Stimulated activated CD4-positive, alpha-beta T cell treated with anti-CD3 and anti-CD28 coated beads, Interleukin-4, amount 100 ng/mL, for 48 hours (primary cell): ENCODE data around the gene NOL4L.

ENCODE experiments used
- DNase-seq, 2 donors: peaks; one replicate each; pipeline ENCODE4 v3.0.0-alpha.2; 2020; ENCODE audit warnings: low read depth in 2 of 2

Gene NOL4L, protein sequence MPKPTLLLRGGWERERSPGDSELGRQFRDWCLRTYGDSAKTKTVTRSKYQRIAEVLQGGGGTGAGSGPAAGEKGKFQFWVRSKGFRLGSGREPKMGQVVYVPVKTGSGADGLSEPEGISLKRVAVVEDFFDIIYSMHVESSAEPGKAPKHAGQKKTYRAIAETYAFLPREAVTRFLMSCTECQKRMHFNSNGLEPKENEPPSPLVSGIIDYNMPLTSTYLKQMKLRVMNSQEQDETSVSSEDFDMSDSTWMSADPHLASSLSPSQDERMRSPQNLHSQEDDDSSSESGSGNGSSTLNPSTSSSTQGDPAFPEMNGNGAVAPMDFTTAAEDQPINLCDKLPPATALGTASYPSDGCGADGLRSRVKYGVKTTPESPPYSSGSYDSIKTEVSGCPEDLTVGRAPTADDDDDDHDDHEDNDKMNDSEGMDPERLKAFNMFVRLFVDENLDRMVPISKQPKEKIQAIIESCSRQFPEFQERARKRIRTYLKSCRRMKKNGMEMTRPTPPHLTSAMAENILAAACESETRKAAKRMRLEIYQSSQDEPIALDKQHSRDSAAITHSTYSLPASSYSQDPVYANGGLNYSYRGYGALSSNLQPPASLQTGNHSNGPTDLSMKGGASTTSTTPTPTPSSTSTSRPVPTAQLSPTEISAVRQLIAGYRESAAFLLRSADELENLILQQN

DNA sequence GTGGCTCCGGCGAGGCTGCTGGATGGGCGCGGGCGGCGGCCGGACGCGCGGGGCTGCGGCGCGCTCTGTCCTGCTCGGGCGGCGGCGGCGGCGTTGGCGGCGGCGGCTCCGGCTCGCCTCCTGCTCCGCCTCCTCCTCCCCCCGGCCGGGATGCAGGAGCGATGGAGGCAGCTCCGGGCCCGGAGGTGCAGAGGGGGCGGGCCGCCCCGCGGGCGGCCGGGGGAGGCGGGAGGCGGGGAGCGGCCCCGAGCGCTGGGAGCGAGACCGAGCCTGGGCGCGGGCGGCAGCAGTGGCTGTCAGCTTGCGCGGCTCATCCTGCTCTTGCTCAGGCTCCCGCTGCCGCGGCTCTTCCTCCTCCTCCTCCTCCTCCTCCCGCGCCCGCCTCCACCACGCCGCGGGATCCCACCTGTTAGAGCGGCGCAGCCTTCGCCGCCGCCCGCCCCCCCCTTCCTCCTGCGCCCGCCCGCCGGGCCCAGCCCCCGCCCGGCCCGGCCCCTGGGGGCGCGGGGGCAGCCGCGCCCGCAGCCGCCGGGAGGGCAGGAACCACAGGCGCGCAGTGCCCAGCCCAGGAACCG lies at the start of gene NOL4L:
Gene NOL4L (minus strand): TSS at position 323 of the 575 bp plus-strand sequence. CDS start 443 bp downstream, outside the sequence.
- no peak for DNase-seq

DNA sequence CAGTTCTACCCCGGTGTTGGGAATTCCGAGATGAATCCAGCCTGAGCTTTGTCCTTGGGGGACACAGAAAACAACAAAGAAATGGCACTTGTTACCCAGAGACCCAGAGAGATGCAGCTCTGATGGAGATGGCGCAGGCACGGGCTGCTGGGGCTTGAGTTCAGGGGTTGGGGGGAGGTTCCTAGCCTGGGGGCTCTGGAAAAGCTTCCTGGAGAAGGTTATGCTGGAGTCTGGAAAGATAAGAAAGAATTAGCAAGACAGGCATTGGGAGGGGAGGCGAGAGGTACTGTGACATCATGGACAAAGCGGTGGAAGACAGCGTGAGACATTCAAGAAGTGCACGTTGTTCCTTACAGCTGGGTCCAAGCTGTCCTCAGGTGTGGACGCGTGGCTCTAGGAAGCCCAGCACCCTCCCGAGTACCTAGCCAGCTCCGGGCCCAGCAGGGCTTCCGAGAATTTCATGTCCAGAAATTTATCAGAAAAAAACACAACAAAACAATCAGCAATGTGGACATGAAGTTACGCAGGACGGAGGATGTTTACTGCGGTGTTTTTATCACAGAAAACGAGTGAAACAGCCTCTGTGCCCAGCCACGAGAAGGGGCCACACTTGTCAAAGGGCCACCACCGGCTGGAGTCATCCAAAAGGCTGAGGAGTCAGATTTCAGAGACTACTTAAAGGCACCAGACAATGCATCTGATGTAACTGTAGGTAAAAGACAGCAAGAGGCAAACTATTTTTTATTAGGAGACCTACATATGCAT lies 49.1 kb upstream of the NOL4L start:
- no peak for DNase-seq

DNA sequence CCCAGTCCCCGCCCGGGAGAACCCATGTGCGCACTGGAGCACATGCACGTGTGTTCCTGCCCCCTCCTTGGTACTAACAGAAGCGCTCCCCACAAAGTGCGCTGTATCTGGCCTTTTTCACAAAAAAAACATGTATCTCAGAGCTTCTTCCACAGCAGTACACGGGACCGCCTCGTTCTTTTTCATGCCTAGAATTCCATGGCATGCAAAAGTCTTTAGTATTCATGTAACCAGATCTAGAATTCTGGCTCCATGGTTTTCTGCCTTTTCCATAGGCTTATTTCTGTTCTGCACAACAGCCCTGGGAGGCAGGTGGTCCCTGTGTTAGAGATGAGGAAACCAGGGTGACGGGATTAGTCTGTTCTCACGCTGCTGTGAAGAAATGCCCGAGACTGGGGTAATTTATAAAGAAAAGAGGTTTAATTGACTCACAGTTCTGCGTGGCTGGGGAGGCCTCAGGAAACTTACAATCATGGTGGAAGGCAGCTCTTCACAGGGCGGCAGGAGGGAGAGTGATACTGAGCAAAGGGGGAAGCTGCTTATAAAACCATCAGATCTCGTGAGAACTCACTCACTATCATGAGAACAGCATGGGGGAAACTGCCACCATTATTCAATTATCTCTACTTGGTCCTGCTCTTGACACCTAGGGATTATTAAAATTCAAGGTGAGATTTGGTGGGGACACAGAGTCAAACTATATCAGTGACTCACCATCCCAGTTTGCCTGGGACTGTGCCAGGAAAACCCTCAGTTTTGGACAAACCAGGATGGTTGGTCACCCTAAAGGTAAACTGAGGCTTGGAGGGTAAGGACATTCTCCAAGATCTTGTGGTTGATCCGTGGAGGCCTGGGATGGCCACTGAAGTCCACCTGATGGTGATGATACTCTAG lies 47.6 kb upstream of the NOL4L start:
- no peak for DNase-seq

DNA sequence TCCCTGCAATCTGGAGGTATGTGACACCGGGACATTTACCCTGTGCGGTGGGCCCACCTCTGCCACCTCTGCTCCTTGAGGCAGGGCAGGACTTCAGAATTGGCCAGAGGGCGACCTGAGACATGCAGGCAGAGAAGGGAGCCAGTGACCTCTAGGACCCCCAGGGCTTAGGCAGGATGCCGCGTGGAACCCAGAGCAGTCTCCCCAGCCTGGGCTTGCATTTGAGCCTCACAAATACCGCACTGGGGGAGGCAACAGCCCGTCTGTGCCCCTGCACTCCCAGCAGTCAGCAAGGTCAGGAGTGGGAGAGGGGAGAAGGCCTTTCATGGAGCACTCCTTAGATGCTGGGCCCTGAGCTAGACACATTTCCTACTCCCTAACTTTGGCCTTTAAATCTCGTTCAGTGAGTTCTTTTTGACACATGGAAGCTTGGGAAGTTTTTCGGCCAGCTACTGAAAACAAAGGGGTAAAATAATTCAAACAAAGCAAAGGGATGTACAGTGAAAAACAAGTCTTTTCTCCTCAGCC lies 46.9 kb upstream of the NOL4L start:
- DNase-seq, result no peak

DNA sequence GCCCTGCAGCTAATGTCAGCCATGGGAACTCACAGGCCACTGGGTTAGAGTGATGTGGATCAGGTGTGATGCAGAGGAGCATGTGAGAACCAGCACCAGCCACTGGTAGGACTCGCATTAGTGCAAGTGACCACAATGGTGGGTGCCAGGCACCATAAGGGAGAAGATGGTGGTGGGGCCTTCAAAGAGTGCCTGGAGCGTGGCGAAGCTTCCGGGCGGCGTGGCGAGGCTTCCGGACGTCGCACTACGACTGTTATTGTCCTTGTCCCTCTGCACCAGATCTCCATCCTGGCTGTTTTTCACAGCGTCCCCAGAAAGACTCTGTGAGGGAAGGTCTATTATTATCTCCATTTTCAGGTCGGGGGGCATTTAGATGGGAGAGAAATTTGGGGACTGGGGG lies 44.7 kb upstream of the NOL4L start:
- DNase-seq, result no peak

DNA sequence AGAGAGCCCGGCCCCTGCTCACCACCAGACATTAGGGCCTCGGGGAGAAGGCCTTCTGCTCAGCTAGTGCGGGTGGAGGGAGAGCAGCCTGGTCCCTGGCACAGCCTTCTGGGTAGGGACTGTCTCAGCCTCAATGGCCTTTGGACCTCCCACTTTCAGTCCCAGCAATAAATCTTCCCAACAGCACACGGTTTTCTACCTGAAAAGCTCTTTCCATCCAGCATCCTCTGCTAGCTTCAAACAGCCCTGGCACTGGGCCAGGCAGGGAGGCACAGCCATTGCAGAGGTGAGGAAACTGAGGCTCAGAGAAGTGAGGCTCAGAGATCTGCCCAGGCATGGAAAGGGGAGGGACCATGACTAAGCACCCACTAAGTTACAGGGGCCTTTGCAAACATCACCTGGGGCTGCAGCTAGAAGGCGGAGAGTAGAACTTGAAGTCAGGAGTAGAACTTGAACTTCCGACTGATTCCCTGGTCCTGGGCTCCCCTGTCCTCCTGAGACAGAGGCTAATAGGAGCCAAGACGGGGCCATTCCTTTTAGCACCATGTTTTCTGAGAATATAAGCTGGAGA lies 43.9 kb upstream of the NOL4L start:
- DNase-seq, result no peak

DNA sequence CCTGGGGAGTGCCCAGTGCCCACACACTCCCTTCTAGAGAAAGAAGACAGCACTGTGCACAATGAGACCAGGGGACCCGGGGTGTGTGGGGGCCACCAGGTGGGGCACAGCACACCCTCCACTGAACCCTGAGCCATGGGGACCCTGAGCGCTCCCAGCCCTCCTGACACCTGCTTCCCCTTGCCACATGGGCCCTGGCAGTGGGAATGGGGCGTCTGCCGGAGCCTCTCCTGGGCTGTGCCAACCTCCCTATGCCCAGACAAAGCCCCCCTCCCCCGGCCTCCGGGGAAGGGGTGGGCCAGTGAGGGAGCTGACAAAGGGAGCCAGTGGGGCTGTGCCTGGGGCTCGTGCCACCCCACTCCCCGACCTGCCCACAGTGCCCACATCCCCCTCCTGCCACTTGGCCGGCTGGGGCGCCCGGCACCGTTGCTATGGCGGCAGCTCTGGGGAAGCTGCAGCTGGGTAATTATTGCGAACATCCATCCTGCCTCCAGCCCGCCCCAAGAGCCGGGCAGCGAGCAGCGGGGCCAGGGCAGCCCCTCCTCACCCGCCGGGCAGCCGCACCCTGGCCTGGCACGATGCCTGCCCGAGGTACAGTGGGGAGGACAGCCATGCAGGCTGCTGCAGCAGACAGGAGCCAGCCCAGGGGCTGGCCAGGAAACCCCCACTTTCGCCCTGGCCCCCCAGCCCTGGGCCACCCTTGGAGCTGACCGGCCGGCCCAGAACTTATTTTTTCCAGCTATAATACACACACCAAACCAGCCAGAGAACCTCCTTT lies 41.9 kb upstream of the NOL4L start:
- DNase-seq, result no peak

DNA sequence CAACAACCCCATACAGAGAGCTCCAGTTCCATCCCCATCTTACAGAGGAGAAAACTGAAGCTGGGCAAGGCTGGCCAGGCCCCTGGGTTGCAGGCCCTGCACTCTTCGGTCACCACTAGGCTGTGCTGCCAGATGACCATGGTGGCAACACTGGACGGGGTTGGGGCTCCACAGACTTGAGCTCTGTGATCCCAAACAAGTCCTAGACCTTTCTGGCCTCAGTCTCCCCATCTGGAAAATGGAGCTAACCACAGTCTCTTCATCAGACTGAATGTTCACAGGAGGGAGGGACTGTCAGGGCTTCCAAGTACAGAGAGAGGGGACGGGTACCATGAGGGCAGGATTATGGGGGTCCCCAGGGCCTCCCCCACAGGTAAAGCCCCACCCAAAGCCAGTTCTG lies 41.3 kb upstream of the NOL4L start:
- DNase-seq, result no peak

DNA sequence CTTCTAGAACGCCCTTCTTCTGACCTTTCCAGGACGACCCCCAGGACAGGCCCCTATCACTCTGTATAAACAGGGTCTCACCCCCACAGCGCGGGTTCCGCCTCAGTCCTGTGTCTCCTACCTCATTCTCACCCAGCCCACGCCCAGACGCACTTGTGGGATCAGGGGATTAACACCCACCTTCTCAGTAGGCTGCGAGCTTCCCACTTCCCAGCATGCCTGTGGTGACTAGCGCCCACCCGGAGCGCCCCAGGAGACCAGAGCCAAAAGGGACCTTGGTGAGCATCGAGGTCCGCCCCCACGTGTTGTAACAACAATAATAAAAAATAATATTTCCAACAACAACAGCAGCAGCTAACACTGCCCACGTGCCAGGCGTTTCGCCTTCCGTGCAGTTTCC lies 40.9 kb upstream of the NOL4L start:
- no peak for DNase-seq

DNA sequence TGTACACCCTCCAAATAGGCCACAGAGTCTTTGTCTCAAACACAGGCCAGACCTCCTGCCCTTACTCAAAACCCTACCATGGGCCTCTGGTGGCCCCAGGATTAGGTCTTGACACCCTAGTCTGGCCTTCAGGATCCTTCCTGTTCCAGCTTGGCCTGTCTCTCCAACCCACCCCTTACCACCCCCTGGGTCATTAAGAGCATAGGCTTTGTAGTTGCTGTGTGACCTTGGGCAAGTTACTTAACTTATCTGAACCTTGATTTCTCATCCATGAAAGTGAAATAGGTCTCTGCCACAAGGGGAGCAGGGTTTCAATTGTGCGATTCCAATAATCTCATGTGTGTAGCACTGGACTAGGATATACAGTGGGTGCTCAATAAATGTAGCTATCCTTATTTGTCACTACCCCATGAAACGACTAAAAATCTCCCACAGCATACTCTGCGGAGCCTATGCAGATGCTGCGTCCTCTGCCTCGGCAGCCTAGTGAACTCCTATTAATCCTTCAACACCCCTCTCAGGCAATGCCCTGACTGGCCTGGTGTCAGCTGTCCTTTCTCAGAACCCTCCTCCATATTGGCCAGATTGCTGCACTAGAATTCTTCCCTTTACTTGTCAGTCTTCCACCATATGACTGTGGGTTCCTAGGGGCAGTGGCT lies 39.7 kb upstream of the NOL4L start:
- DNase-seq, result no peak

DNA sequence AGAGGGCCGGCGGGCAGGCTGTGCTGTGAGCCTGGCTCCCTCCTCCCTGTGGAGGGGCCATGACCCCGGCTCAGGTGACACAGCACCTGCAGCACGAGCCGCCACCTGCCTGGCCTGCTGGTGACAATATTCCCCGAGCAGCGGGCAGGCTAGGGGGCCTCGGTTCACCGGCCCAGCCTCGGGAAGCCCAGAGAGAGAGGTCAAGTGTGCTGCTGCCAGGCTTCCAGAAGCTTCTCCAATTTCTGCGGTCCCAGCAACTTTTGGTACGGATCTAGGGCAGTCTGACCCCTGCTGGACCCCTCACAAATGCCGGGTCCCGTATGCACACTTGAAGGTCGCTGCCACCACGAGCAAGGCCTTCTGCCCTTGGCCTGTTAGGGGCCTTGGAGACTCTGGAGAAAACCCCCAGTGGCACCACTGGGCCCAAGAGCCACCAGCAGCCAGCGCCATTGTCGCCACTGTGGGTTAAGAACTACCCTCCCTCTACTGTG lies 38.6 kb upstream of the NOL4L start:
- no peak for DNase-seq

DNA sequence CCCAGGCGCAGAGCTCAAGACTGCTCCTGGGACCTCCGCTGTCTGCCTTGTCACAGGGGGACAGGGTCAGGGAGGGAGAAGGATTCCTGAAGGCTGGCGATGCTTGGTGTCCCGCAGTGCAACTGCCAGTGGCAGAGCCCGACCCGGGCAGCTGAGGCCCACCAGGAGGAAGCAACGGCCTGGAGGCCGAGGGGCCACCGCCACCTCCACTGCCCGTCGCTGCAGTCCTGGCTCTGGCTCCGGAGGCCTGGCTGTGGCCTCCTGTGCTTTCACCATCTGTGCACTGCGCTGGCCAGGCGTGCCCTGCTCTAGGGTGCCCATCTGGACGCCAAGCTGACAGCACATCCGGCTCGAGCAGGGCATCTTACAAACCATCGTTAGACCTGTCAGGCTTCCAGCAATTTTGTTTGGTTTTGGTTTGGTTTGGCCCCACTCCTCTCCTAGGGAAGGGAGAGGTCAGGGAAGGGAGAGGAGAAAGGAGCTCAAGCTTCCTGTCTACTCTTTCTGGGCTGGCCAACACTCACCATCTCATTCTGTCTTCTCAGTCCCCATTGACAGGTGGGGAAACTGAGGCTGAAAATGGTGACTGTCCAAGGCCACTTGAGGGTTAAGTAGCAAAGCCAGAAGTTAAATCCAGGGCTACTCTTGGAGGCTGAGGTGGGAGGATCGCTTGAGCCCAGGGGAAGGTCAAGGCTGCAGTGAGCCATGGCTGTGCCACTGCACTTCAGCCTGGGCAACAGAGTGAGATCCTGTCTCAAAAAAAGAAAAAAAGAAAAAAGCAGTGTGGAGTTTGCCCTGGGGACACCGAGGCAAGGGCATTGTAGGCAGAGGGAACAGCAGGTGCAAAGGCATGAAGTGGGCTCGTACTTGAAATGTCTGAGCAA lies 37.7 kb upstream of the NOL4L start:
- DNase-seq, result no peak

DNA sequence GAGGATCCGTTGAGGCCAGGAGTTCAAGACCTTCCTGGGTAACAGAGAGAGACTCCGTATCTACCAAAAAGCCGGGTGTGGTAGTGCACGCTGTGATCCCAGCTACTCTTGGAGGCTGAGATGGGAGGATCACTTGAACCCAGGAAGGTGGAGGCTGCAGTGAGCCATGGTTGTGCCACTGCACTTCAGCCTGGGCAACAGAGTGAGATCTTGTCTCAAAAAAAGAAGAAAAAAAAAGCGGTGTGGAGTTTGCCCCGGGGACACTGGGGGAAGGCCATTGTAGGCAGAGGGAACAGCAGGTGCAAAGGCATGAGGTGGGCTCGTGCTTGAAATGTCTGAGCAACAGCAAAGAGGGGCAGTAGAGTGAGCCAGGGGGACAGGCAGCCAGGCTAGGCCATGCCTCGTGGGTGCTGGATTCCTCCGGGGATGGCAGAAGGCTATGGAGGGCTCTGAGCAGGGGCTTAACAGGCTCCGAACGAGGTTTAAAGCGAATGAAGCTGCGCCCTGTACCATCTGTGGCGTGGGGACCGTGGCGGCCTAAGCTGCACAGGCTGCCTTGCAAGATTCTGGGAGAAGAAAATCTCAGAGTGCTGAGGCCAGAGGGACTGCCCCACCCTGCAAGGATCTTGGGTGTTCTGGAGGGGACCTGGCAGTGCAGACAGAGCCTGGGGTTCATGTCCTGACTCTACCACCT lies 36.9 kb upstream of the NOL4L start:
- DNase-seq, result no peak

DNA sequence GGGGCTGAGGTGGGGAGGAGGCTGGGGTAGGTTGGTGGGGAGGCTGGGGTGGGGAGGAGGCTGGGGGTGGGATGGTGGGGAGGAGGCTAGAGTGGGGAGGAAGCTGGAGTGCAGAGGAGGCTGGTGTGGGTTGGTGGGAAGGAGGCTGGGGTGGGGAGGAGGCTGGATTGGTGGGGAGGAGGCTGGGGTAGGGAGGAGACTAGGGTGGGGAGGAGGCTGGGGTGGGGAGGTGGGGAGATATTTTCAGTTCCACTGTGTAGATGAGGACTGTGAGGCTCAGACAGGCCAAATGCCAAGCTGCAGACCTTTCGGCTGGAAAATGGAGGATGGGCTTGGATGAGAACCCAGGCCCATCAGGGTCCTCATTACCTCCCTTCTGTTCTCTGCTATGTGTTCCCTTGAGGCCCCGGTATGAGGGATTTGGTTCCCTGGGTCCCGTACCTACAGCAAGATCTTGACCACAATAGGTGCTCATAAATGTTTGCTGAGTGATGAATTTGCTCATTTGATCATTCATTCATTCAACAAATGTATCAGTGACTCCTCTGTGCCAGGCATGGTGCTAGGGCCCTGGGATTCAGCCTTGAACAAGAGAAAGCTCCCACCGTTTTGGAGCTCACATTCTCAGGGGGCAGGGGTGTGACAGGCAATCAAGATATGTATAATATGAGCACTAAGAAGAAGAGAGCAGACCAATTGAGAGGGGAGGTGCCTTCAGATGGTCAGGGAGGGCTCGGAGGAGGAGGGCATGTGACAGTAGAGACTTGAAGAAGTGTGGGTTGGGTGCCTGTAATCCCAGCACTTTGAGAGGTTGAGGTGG lies 36.1 kb upstream of the NOL4L start:
- no peak for DNase-seq

DNA sequence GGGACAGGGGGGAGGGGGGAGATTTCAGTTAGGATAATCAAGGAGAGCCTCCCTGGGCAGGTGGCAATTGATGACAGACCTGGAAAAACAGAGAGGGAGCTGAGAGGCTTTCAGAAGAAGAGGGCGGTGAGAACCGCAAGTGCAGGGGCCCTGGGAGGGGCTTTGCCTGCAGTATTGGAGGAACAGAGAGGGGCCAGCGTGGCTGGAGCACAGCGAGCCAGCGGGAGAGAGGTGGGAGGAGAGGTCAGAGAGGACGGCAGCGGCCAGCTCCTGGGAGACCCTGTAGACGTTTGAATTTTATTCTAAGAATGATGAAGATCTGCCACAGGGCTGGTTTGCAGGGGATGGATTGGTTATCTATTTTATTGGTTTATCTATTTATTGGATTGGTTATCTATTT lies 34.5 kb upstream of the NOL4L start:
- no peak for DNase-seq

DNA sequence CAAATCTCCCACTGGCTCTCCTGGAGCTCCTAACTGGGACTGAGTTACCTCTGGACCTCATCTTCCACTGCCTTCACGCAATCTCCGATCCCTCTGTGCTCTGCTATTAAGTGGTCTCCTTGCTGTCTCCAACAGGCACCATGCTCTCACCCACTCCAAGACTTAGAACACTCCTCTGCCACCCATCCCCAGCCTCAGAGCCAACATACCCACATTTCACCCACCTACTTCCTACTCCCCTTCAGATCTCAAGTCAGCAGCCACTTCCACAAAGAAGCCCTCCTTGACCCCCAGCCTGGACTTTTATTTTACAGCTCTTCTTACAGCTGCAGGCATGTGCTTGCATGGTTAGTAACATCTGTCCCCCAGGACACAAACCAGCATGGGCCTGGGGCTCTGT lies 29.6 kb upstream of the NOL4L start:
- no peak for DNase-seq

DNA sequence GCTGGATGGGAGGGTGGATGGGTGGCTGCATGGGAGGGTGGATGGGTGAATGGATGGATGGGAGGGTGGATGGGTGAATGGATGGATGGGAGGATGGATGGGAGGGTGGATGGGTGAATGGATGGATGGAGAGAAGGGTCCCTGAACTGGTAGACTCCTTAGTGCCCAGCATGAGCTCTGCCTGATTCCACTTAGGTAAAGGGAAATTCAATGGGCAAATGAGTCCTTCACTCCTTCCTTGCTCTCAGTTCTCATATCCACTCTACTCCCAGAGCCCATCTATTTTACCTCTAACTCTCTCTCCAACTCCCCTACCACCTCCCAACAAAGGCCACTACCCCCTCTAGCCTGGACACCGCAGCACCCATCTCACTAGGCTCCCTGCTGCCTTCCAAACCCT lies 29.2 kb upstream of the NOL4L start:
- no peak for DNase-seq
